Keratinocyte (primary cell): Measurements from ENCODE around the gene SMIM23. TPM values are rescaled to one million over a fixed set of nuclear protein-coding genes. Genes with fewer than 3 reads are reported as not detected.

ENCODE experiments used
- DNase-seq: peaks from one replicate; pipeline ENCODE4 v3.0.0-alpha.2; 2011; ENCODE audit warnings: low read depth, missing footprints, low spot score
- FAIRE-seq: peaks from 2 replicates; lab custom pipeline; 2011; peaks lifted over from hg19 to GRCh38; lab: Jason Lieb, UNC
- H2AFZ ChIP-seq: 2 replicates; pipeline ENCODE4 v1.6.0; 2012; ENCODE audit warnings: low read length, control low read depth, inconsistent platforms; ENCODE audit not compliant: control insufficient read depth
- H3K27ac ChIP-seq: 2 replicates; pipeline ENCODE4 v1.5.1; 2011; ENCODE audit warnings: low read length; ENCODE audit not compliant: control insufficient read depth, insufficient read depth
- H3K27me3 ChIP-seq: 3 replicates; pipeline ENCODE4 v1.6.0; 2011; ENCODE audit warnings: low read length; ENCODE audit not compliant: control insufficient read depth, insufficient read depth; ENCODE audit errors: extremely low read depth
- H3K36me3 ChIP-seq, 2 experiments: 2 replicates in 1 of 2; 3 replicates in 1 of 2; pipeline ENCODE4 v1.5.1; 2011; ENCODE audit warnings: low read length in 2 of 2, mild to moderate bottlenecking in 1 of 2; ENCODE audit not compliant: control insufficient read depth in 2 of 2, insufficient read depth in 2 of 2; ENCODE audit errors: extremely low read depth in 1 of 2
- H3K4me1 ChIP-seq: 3 replicates; pipeline ENCODE4 v1.5.1; 2011; ENCODE audit warnings: low read length; ENCODE audit not compliant: control insufficient read depth, insufficient read depth; ENCODE audit errors: extremely low read depth
- H3K4me2 ChIP-seq: 3 replicates; pipeline ENCODE4 v1.6.0; 2011; ENCODE audit warnings: low read depth, low read length; ENCODE audit not compliant: control insufficient read depth, insufficient read depth; ENCODE audit errors: extremely low read depth
- H3K4me3 ChIP-seq, 3 experiments: fragments of 200-600 bp in 1 of 3; sonication (generic) in 1 of 3; 2 replicates in 2 of 3; 3 replicates in 1 of 3; pipeline ENCODE4 v1.5.1; 2011 to 2016; ENCODE audit warnings: low read length in 3 of 3, mild to moderate bottlenecking in 3 of 3, control low read depth in 2 of 3, inconsistent platforms in 1 of 3, low read depth in 1 of 3, mixed read lengths in 1 of 3, mixed run types in 1 of 3, moderate library complexity in 1 of 3; ENCODE audit not compliant: control insufficient read depth in 2 of 3, insufficient read depth in 2 of 3; ENCODE audit errors: extremely low read depth in 1 of 3
- H3K79me2 ChIP-seq: 2 replicates; pipeline ENCODE4 v1.6.0; 2012; ENCODE audit warnings: low read length; ENCODE audit not compliant: control insufficient read depth, insufficient read depth
- H3K9ac ChIP-seq: 3 replicates; pipeline ENCODE4 v1.6.0; 2011; ENCODE audit warnings: low read length; ENCODE audit not compliant: control insufficient read depth, insufficient read depth; ENCODE audit errors: extremely low read depth
- H3K9me1 ChIP-seq: 3 replicates; pipeline ENCODE4 v1.6.0; 2011; ENCODE audit warnings: low read length; ENCODE audit not compliant: control insufficient read depth, insufficient read depth; ENCODE audit errors: extremely low read depth
- H3K9me3 ChIP-seq: 2 replicates; pipeline ENCODE4 v1.5.1; 2012; ENCODE audit warnings: low read depth, low read length; ENCODE audit not compliant: control insufficient read depth
- H4K20me1 ChIP-seq: 3 replicates; pipeline ENCODE4 v1.6.0; 2011; ENCODE audit warnings: low read length; ENCODE audit not compliant: control insufficient read depth, insufficient read depth; ENCODE audit errors: extremely low read depth
- EZH2 ChIP-seq: IDR thresholded peaks from one replicate; pipeline ENCODE4 v1.6.1; 2012; ENCODE audit warnings: inconsistent platforms, mild to moderate bottlenecking, low read length, moderate library complexity
- dilution Hi-C: fragments of 300-500 bp; cut with MboI; formaldehyde crosslinking; loops from one replicate; pipeline ENCODE4 v1.7.0; 2020; ENCODE audit warnings: low sequenced_read_pairs; ENCODE audit not compliant: extremely low pct_ligation_motif_present
- polyA plus RNA-seq, 5 experiments: library from polyadenylated mRNA; depleted of rRNA in 3 of 5; stranded (reverse) in 3 of 5; stranded (forward) in 1 of 5; unstranded in 1 of 5; fragments of >200 nt; gene quantifications; 1 replicate in 1 of 5; 2 replicates in 3 of 5; 3 replicates in 1 of 5; pipeline versions ENCODE4 v1.2.1 to v1.2.3, GENCODE V29; 2011 to 2012; ENCODE audit warnings: missing spikeins in 2 of 5, low read depth in 1 of 5, low replicate concordance in 1 of 5
- TF ChIP-seq, protein P1 (sequence below), 3 experiments: IDR thresholded peaks in 1 of 3; conservative IDR thresholded peaks in 1 of 3; optimal IDR thresholded peaks in 1 of 3; 2 replicates in 2 of 3; 3 replicates in 1 of 3; pipeline versions ENCODE3 to v1.5.1; 2011; ENCODE audit warnings: low read length in 3 of 3, mild to moderate bottlenecking in 3 of 3, moderate library complexity in 2 of 3, control low read depth in 1 of 3, inconsistent platforms in 1 of 3; ENCODE audit not compliant: insufficient read depth in 2 of 3; ENCODE audit errors: extremely low read depth in 1 of 3

The SMIM23 gene
- polyA plus RNA-seq, 1 donor (not counting 4 experiments of a cell fraction or from before 2014, with no cell fraction given), result not detected

GRCh38 chr5:171782332-171782966 is 3.2 kb upstream of the SMIM23 start:
- dilution Hi-C loops, result no loop called here
- TF ChIP-seq EZH2, result no peak
- TF ChIP-seq, protein P1, sequence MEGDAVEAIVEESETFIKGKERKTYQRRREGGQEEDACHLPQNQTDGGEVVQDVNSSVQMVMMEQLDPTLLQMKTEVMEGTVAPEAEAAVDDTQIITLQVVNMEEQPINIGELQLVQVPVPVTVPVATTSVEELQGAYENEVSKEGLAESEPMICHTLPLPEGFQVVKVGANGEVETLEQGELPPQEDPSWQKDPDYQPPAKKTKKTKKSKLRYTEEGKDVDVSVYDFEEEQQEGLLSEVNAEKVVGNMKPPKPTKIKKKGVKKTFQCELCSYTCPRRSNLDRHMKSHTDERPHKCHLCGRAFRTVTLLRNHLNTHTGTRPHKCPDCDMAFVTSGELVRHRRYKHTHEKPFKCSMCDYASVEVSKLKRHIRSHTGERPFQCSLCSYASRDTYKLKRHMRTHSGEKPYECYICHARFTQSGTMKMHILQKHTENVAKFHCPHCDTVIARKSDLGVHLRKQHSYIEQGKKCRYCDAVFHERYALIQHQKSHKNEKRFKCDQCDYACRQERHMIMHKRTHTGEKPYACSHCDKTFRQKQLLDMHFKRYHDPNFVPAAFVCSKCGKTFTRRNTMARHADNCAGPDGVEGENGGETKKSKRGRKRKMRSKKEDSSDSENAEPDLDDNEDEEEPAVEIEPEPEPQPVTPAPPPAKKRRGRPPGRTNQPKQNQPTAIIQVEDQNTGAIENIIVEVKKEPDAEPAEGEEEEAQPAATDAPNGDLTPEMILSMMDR (optimal IDR thresholded peaks at IDR 0.05 in 1 of 3, IDR thresholded peaks at IDR 0.05 in 1 of 3, conservative IDR thresholded peaks at IDR 0.05 in 1 of 3; ENCODE audit: extremely low read depth in 1 of 3, insufficient read depth in 2 of 3, low read length in 3 of 3), result no peak
- no peaks in the 10 kb centered on the region for H3K27me3 ChIP-seq
- H3K4me2 ChIP-seq, result no peak overlapping the region
- no peaks in the 10 kb centered on the region for H3K79me2 ChIP-seq
- no peak for FAIRE-seq
- H3K27ac ChIP-seq, result no peak overlapping the region
- no peak overlapping the region for H3K4me3 ChIP-seq
- H2AFZ ChIP-seq, result no peak overlapping the region
- H3K9me1 ChIP-seq, result no peaks in the 10 kb centered on the region
- no peaks in the 10 kb centered on the region for H3K36me3 ChIP-seq
- no peak for DNase-seq
- no peaks in the 10 kb centered on the region for H4K20me1 ChIP-seq
- H3K9me3 ChIP-seq, result no peaks in the 10 kb centered on the region
- H3K9ac ChIP-seq, result no peak overlapping the region
- no peaks in the 10 kb centered on the region for H3K4me1 ChIP-seq

- TF ChIP-seq EZH2, result no peak
- TF ChIP-seq, protein P1 (optimal IDR thresholded peaks at IDR 0.05 in 1 of 3, IDR thresholded peaks at IDR 0.05 in 1 of 3, conservative IDR thresholded peaks at IDR 0.05 in 1 of 3; ENCODE audit: extremely low read depth in 1 of 3, insufficient read depth in 2 of 3, low read length in 3 of 3), result no peak
- no peaks in the 10 kb centered on the region for H3K4me1 ChIP-seq
- no peaks in the 10 kb centered on the region for H4K20me1 ChIP-seq
- H3K36me3 ChIP-seq, result no peaks in the 10 kb centered on the region
- no peak for DNase-seq
- H3K4me2 ChIP-seq, result no peak overlapping the region
- H2AFZ ChIP-seq, result no peak overlapping the region
- no peaks in the 10 kb centered on the region for H3K9me1 ChIP-seq
- H3K27me3 ChIP-seq, result no peaks in the 10 kb centered on the region
- no peaks in the 10 kb centered on the region for H3K9me3 ChIP-seq
- H3K9ac ChIP-seq, result no peak overlapping the region
- H3K79me2 ChIP-seq, result no peaks in the 10 kb centered on the region
- dilution Hi-C loops, result no loop called here
- no peak for FAIRE-seq
- no peak overlapping the region for H3K27ac ChIP-seq
- H3K4me3 ChIP-seq, result no peak overlapping the region
Observed at GRCh38 chr5:171783051-171783450, 2.6 kb upstream of the SMIM23 start.
